GM12878 (cell line): ENCODE results near the gene GIGYF2.

ENCODE experiments used
- ASH2L ChIP-seq: fragments of 300-600, 200-600 bp; sonication (generic); IDR thresholded peaks from 2 replicates; pipeline ENCODE4 v1.6.1; 2017; ENCODE audit warnings: low read depth, mild to moderate bottlenecking, borderline replicate concordance
- ATF3 ChIP-seq: IDR thresholded peaks from 2 replicates; pipeline ENCODE4 v1.6.1; 2011; ENCODE audit warnings: low read depth, mild to moderate bottlenecking, low read length, moderate library complexity, borderline replicate concordance; ENCODE audit errors: extremely low read depth
- BCL3 ChIP-seq: IDR thresholded peaks from 2 replicates; pipeline ENCODE4 v1.6.1; 2011; ENCODE audit warnings: borderline replicate concordance, low read depth, mild to moderate bottlenecking, moderate library complexity, low read length; ENCODE audit not compliant: insufficient read depth, poor library complexity, severe bottlenecking
- CEBPB ChIP-seq, 2 experiments: fragments of 150-350 bp in 1 of 2; IDR thresholded peaks; 2 replicates each; pipeline ENCODE4 v1.6.1; 2012 to 2014; ENCODE audit warnings: low read depth in 2 of 2, low read length in 2 of 2, borderline replicate concordance in 1 of 2, inconsistent platforms in 1 of 2
- CHD2 ChIP-seq: IDR thresholded peaks from 2 replicates; pipeline ENCODE4 v1.6.1; 2011; ENCODE audit warnings: low read depth, low read length, improper control_type of control experiment, borderline replicate concordance
- CTCF ChIP-seq, 3 experiments: IDR thresholded peaks in 2 of 3; conservative IDR thresholded peaks in 1 of 3; 2 replicates each; pipeline ENCODE4 v1.5.1; 2011; ENCODE audit warnings: low read depth in 3 of 3, low read length in 3 of 3, mild to moderate bottlenecking in 3 of 3, control low read depth in 2 of 3, moderate library complexity in 2 of 3, inconsistent platforms in 1 of 3, mixed read lengths in 1 of 3; ENCODE audit not compliant: control insufficient read depth in 2 of 3, insufficient read depth in 1 of 3; ENCODE audit errors: extremely low read depth in 1 of 3
- EGR1 ChIP-seq, 2 experiments: IDR thresholded peaks; 1 replicate in 1 of 2; 2 replicates in 1 of 2; pipeline ENCODE4 v1.6.1; 2011 to 2012; ENCODE audit warnings: low read depth in 2 of 2, low read length in 2 of 2, borderline replicate concordance in 1 of 2, mild to moderate bottlenecking in 1 of 2, moderate library complexity in 1 of 2
- EZH2 ChIP-seq: IDR thresholded peaks from 2 replicates; pipeline ENCODE4 v1.6.1; 2012; ENCODE audit warnings: low read depth, mild to moderate bottlenecking, control low read depth, inconsistent platforms, low read length, borderline replicate concordance; ENCODE audit not compliant: control insufficient read depth
- HCFC1 ChIP-seq: fragments of 150-350 bp; IDR thresholded peaks from 2 replicates; pipeline ENCODE4 v1.6.1; 2014; ENCODE audit warnings: low read length
- PML ChIP-seq: IDR thresholded peaks from 2 replicates; pipeline ENCODE4 v1.6.1; 2012; ENCODE audit warnings: low read length, inconsistent platforms
- POLR2A ChIP-seq: IDR thresholded peaks from 2 replicates; pipeline ENCODE4 v1.6.1; 2011; ENCODE audit warnings: low read depth, mild to moderate bottlenecking, low read length
- SMC3 ChIP-seq: IDR thresholded peaks from 2 replicates; pipeline ENCODE4 v1.6.1; 2011; ENCODE audit warnings: low read length, improper control_type of control experiment, borderline replicate concordance
- ZBTB33 ChIP-seq: fragments of 450-650 bp; IDR thresholded peaks from 2 replicates; pipeline ENCODE4 v1.6.1; 2017; ENCODE audit warnings: mild to moderate bottlenecking

- no peak for TF ChIP-seq EGR1 (IDR thresholded peaks at IDR 0.05; ENCODE audit: borderline replicate concordance in 1 of 2, low read depth in 2 of 2, low read length in 2 of 2)
- no peak for TF ChIP-seq ZBTB33
- TF ChIP-seq POLR2A, result no peak
- no peak for TF ChIP-seq PML
- no peak for TF ChIP-seq ATF3
- no peak for TF ChIP-seq CTCF (IDR thresholded peaks at IDR 0.05 in 2 of 3, conservative IDR thresholded peaks at IDR 0.05 in 1 of 3; ENCODE audit: control insufficient read depth in 2 of 3, extremely low read depth in 1 of 3, insufficient read depth in 1 of 3, low read depth in 3 of 3, low read length in 3 of 3)
- no peak for TF ChIP-seq CHD2
- TF ChIP-seq EZH2, result no peak
- TF ChIP-seq ASH2L, result no peak
- no peak for TF ChIP-seq SMC3
- no peak for TF ChIP-seq HCFC1
- no peak for TF ChIP-seq CEBPB (IDR thresholded peaks at IDR 0.05; ENCODE audit: borderline replicate concordance in 1 of 2, low read depth in 2 of 2, low read length in 2 of 2)
- no peak for TF ChIP-seq BCL3
Observed at GRCh38 chr2:232683368-232683767, 13.8 kb upstream of the GIGYF2 start.
